GM21529 (cell line): ENCODE data around the gene UNC5C.

ENCODE experiments used
- ATAC-seq: cut with Tn5 transposase; IDR thresholded peaks from one replicate; pipeline ENCODE4 v1.9.1; 2021; ENCODE audit not compliant: unreplicated experiment

UNC5C gene

DNA sequence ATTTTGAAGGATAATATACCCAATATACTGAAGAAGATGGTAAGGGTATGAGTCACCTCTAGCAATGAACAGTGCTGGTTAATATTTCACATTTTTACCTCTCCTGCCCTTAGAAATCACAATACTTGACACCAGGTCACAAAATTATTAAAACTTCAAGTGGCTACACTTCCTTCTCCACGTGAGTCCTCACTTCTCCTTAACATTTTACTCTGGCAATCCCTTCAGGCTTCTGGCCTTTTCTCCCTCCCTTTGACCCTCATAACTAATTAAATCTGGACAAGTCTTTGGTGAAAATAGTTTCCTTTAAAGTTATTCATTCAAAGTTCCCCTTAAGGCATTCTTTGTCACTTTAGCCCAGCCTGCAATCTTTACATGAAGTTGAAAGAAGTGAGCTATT, 190.4 kb downstream of the UNC5C start:
- ATAC-seq = no peak

DNA sequence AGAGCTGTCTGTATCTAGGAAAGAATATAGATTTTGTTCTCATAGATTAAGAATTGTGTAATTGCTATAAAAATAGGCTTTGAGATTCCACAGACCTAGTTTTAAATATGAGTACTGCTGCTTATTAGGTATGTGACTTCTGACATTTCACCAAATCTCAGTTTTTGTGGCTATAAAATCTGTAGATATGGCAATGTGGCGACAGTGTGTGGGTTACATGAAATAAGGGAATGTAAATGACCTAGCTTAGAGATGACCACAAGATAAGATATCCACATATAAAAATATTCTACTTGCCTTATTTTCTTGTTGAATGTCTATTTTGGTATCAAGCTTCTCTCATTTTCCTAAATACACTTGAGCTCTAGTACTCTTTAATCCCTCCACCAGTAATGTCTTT, 193.8 kb downstream of the UNC5C start:
- no peak for ATAC-seq

DNA sequence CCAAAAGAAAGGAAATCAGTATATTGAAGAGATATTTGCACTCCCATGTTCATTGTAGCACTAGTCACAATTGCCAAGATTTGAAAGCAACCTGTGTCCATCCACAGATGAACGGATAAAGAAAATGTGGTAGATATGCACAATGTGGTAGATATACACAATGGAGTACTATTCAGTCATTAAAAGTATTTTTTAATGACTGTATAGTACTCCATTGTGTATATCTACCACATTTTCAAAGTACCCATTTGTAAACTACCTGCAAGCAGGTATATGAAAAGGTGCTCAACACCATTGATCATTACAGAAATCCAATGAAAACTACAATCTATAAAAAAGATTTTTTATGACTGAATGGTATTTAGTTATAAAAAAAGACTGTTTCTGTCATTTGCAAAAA, 200.4 kb downstream of the UNC5C start:
- no peak for ATAC-seq

DNA sequence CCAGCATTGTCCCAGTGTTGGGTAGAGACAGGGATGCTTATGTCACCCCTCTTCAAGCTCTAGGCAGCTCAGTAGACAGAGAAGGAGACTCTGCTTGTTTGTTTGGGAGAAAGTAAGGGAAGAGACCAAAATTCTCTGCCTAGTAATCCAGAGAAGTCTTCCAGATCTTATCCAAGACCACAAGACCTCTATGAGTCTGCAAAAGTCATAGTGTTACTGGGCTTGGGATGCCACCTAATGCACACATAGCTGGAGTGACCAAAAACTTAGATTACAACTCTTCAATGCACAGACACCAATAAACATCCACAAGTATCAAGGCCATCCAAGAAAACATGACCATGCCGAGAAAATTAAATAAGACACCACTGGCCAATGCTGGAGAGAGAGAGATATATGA, 205.5 kb downstream of the UNC5C start:
- ATAC-seq = no peak

DNA sequence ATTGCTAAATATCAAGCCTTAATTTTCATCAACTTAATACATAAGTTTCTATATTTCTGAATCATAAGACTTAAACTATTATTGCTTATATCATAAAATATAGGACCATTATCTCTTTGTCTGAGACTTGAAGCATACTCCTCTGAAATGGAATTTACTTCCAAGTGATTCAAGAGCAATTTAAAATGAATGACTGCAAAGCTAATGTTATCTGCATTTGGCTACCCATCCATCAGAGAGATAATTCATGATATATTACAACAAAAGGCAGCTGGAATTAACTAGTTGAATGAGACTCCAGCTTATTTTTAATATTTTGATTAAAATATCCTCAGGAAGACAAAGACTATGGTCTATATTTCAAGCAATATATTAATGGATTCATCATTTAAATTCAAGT, 208.6 kb downstream of the UNC5C start:
- ATAC-seq = no peak

DNA sequence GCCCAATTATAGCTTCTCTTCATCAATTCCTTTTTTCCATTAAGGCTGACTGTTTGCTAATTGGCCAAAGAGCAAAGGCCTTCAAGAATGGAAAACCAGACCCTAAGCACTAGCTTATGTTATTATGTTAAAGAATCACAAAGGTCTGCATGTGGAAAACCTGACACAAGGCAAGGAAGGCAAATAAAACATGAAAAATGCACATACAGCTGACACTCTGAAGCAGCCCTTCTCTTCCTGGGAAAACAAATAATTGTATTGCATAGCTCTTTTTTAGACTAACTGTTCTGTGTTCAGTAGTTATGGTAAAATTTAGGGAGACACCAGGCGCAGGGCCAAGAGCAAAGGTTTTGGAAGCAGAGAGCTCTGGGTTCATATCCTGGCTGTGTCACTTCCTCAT, 223.1 kb downstream of the UNC5C start:
- ATAC-seq = no peak

DNA sequence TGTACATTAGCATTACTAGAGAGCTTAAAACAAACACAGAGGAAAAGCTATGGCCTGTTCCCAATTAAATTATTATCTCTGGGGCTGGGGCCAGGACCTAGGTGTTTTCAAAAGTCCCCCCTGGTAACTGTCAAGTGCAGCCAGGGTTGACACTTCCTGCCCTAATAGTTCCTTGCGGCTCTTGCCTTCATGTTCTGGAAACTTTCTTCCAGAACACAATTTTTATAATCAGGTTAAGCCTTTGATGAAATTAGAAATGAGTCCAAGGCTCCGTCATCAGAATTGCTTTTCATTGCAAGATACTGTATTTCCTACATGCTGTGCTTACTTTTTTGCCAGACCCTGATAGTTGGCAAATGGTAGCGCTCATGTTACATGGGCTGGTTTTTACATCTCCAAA, 229.6 kb downstream of the UNC5C start:
- ATAC-seq = no peak

DNA sequence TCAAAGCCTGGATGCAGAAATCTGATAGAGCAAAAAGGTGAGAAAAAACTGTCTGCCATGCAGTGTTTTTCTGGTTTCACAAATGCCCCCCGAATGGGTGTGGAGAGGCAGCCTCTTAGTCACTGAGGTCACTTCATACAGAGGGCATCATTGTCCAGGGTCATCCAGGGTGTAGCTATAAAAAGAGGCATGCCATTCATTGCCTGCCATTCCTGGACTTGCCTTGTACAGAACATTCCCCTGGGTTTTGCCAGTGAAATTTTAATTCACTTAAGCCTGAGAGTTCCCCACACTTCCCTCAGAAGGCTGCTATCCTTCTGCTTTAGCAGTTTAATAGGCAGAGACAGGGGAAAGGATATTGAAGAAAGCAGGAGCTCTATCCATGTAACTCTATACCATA, 230.3 kb downstream of the UNC5C start:
- no peak for ATAC-seq

DNA sequence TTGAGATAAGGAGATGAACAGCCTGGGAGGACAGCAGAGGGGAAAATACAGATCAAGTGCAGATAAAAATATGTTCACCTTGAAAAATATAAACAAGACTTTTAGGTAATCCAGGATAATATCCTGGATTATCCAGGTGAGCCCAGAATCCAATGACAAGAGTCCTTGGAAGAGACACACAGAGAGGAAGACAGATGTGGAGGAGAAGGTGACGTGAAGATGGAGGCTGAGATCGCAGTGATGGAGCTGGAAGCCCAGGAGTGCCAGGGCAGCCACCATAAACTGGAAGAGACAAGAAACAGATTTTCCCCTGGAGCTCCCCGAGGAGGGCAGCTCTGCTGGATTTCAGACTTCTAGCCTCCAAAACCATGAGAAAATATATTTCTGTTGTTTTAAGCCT, 230.7 kb downstream of the UNC5C start:
- ATAC-seq = no peak

DNA sequence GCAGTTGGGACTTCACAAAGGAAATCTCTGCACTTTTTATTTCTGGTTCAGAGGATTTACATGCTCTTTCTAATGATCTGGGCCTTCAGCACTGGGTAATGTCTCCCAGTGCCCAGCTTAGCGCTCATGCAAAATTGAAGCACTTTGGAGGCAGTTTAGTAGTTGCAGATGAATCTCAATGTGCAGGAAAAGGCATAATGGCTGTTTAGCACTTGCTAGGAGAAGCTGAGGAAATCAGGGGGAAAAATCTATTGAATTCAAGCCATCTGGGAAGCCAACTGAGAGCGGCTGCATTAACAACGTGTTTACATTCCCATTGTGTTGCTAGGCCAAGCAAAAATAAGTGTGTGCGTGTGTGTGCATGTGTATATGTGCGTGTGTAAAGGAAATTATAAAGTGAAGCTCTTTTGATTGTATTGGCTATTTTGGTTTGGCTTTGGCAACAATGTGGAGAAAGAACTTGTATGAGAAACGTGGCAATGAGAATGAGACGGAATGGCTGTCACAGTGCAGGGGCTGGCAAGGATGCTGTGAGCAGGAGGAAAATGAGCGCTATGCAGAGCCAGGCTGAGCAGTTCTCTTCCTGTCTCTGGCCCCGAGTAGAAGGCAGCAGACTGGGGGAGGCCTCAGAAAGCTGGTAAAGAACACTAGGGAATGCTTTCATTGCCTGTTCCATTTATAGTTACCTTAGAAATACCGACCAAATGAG, 231.5 kb downstream of the UNC5C start:
- no peak for ATAC-seq

DNA sequence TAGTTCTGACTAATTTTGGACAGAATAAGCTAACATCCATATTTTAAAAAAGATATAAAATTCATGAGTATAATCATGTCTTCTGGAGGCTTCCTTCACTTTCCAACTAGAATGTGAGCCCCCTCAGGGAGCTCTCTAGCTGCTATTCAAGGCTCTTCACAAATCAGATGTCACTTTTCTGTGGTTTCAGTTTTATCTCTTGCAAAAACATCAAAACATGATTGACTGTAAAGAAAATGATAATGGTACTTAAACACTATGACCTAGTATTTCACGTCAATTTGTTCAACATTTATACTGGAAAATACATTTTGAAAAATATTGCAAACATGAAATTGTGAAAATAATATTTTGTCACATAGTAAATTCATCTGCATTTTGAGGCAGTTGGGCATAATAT, 234.2 kb downstream of the UNC5C start:
- ATAC-seq = no peak

DNA sequence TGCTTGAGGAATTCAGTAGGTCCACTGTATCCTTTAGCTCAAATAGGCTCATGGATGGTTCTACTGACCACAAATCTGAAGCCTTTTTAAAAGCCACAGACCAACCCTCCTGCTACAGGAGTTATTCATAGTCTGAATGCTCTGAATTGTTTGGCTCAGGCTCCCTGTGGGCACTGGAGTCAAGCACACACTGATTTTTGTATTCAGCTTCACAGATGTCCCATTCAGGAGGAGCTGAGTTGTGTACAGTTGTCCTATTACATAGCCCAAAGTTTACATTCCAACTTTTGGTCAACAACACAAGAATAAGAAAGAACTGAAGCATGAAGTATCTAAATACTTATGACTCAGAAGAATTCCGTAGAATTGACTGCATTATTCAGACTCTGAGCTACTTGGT, 243.9 kb downstream of the UNC5C start:
- ATAC-seq = no peak

DNA sequence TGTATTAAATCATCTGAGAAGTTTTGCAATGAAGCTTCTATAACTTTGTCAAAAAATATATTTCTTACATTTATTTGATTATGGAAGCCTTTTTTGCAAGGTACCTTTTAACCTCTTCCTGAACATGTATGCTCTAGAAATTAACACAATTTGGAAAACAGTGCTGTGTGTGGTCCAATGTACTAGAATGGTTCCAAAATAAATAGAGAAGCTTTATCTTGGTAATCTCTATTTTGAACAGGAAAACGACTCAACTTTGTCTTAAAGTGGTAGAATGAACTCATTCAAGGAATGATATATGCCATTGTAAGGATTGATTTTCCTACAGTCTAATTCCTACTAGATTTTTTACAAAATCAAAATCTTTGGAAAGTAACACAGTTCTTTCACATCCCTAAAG, 248.5 kb downstream of the UNC5C start:
- no peak for ATAC-seq

DNA sequence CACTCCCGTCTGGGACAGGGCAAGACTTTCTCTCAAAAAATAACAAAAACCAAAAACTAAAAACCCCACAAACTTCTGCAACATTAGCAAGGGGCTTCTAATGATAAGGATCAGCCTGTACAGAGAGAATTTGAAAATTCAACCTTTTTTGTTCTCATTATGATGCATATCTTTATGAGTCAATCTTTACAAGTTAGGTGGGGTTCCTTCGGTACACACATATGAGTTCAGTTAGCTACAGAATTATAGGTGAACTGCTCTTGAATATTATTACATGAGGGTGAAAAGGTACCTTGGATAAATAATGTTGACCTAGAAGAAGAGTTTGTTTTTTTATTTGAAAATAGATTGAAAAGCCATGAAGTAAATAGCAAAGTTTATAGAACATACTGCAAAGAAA, 252.7 kb downstream of the UNC5C start:
- ATAC-seq = no peak

DNA sequence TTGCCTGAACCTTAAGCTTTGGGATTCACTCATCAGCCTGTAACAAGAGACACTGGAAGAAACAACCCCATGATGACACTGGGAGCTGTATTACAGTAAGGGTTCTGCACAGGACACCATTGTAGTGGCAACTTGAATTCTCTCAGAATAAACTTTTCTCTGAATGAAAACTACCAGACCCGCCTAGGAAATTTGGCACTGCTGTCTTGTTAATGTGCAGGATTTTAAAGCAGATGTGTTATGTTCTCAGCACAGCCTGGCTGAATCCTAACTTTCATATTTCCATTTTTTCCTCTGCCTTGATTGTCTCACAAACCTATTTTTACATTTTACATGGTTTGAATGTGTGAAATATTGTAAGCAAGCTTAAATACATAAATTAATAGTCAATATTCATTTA, 253.6 kb downstream of the UNC5C start:
- ATAC-seq = no peak

DNA sequence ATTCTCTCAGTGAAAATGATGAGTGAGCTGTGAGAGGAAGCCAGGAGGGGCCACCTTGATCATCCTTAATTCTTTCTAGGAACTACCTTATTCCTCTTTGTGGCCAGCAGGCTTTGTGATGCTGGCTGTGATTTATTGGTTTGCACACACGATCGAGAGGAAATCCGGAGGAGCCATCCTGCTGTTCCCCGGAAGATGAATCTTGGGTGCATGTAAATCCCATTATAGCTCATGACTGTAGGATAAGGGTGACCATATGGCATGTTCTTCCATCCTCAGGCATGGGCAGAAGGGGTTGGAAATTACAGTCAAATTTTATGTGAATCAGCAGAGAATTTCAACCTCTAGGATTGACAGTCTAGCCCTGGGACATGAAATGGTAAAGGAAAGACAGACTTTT, 254.5 kb downstream of the UNC5C start:
- ATAC-seq = no peak

DNA sequence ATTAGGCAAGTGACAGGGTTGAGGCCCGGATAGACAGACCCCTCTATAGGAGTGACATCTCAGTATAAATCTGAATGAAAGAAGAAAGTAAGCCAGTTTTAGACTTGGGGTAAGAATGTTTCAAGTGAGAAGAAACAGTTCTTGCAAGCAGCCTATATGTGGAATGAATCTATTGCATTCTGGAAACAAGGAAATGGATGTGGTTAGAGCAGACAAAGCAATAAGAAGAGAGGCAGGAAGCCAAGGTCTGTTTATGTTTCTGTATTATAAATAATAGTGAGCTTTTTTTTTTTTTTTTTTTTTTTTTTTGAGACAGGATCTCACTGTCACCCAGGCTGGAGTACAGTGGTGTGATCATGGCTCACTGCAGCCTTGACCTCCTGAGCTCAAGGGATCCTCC, 255.8 kb downstream of the UNC5C start:
- ATAC-seq = no peak

DNA sequence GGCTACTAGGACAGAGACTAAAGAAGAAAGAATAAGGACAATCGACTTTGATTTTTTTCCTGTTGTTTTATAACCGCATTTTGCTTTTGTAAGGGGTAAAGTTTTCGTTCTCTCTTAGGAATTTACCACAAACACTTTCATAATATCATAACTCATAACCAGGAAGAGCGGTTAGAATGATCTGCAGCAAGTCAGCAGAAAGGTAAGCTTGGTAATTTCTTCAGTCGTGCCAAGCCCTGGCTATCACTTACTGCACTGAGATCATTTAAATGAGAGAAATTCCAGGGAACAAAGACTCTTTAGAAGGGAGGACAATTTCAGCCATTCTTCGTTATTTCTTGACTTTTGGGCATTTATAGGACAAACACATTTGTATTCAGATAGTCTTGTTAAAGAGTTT, 258.1 kb downstream of the UNC5C start:
- no peak for ATAC-seq

DNA sequence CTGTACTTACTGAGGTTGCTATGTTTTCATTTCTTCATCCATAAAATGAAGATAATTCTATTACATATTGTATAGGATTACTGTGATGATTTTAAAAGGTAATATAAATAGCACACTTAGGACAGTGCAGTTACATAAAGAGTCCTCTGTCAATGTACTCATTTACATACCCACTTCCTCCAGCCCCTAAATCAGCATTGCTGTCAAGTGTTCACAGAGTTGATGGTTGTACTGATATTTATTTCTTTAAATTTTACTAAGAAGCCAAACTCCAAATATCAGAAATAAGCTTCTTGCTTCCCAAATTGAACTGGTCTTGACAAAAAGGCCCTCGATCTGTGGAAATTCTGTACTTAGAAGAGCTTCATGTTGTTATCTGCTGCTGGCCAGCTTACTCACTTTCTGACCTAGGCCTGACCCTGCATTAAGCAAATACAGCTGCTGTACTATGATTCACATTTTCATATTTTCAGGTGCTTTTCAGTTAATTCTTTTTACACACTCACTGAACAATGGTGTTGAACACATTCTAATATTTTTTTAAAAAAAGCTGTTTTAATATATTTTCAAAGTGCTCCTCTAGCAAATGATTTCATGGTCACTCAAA, 259.6 kb downstream of the UNC5C start:
- no peak for ATAC-seq

DNA sequence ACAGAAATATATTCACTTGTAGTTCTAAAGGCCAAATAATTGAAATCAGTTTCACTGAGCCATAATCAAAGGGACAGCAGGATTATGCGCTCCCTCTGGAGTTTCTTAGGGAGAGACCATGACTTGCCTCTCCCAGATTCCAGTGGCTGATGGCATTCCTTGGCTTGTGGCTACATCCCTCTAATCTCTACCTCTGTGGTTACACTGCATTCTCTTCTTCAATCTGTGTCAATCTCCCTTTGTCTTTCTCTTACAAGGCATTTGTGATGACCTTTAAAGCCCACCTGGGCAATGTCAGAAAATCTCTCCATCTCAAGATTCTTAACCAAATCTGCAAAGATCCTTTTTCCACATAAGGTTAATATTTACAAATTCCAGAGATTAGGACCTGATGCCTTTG, 260.2 kb downstream of the UNC5C start:
- no peak for ATAC-seq

DNA sequence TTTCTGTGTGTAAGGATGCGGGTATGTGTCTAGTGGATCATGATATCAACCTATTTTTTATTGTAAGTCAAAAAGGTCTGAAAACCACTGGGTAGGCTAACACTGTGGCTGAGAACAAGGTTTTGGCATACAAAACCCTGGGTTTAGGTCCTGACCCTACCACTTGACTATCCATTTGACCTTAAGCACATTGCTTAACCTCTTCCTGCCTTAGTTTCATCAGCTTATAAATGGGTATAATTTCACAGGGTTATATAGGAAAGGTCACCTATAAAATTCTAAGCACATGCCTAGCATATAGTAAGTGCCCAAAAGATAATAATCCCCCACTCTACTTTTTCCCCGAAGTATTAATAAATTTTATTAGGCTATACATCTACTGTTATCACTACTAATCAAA, 263.0 kb downstream of the UNC5C start:
- no peak for ATAC-seq

DNA sequence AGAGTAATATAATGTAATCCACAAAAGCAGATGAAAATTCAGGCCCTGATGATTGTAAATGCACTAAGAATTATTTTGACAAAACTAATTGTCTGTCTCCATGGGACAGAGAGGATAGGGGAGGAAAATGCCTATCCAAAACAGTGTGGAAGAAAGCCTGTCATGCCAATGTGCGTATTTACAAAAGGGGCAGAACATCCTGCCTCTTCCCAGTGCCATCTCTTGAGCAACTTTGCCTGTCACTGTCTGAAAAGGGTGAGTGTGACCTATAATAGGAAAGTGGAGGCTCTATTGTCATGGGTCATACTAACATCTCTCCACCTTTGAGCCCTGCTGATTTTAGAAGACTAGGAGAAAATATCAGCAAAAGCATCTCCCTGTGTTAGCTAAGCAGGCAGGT, 264.1 kb downstream of the UNC5C start:
- ATAC-seq = no peak

DNA sequence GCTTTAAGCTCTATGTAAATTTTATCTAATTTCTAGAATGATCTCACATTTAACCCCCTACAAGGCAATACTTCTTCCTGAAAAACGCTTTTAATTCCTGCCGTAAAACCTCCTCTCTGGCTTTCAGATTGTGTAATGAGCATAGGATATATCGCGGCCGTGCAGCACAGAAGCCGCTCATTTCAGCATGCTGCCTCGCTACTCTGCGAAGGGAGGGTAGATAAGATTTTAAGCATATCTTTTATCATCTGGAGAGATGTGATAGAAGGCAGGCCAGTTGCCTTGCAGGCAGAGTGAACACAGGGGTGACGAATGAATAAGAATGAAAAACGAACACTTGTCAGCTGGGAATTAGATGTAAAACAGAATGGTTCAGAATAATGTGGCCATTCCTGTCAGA, 265.5 kb downstream of the UNC5C start:
- no peak for ATAC-seq
